Stimulated activated CD4-positive, alpha-beta T cell treated with anti-CD3 and anti-CD28 coated beads, Interleukin-15, amount 100 ng/mL, for 48 hours (primary cell): ENCODE results near the gene AFG3L2.

Experiments used
- DNase-seq, 2 donors: peaks; one replicate each; pipeline ENCODE4 v3.0.0-alpha.2; 2020; ENCODE audit warnings: low read depth in 2 of 2

The AFG3L2 gene

GRCh38 chr18:12361770-12362378, 15.2 kb downstream of the AFG3L2 start:
- no peak for DNase-seq

- no peak for DNase-seq
These were observed 17.5 kb downstream of the AFG3L2 start for GRCh38 chr18:12359515-12359927.

- no peak for DNase-seq
These were observed 24.8 kb downstream of the AFG3L2 start for GRCh38 chr18:12352188-12352587.

- DNase-seq = no peak
These were observed 29.1 kb downstream of the AFG3L2 start for GRCh38 chr18:12347895-12348294.

- no peak for DNase-seq
These were observed 30.8 kb downstream of the AFG3L2 start for GRCh38 chr18:12346240-12346565.

- DNase-seq = no peak
These were observed 31.4 kb downstream of the AFG3L2 start for GRCh38 chr18:12345491-12346239.

GRCh38 chr18:12342661-12343060, 34.4 kb downstream of the AFG3L2 start:
- DNase-seq = no peak

GRCh38 chr18:12340945-12341660, 35.9 kb downstream of the AFG3L2 start:
- no peak for DNase-seq

- no peak for DNase-seq
These were observed 38.6 kb downstream of the AFG3L2 start for GRCh38 chr18:12338382-12338781.

- no peak for DNase-seq
These were observed 40.1 kb downstream of the AFG3L2 start for GRCh38 chr18:12336887-12337286.

GRCh38 chr18:12336171-12336613, 40.8 kb downstream of the AFG3L2 start:
- no peak for DNase-seq

- DNase-seq = no peak
These were observed 41.5 kb downstream of the AFG3L2 start for GRCh38 chr18:12335503-12335902.

GRCh38 chr18:12334863-12335262, 42.2 kb downstream of the AFG3L2 start:
- no peak for DNase-seq

GRCh38 chr18:12334366-12334808, 42.6 kb downstream of the AFG3L2 start:
- no peak for DNase-seq

GRCh38 chr18:12333506-12334290, 43.3 kb downstream of the AFG3L2 start:
- DNase-seq = no peak

- no peak for DNase-seq
These were observed 46.3 kb downstream of the AFG3L2 start for GRCh38 chr18:12330766-12331165.

- no peak for DNase-seq
These were observed 47.8 kb downstream of the AFG3L2 start for GRCh38 chr18:12329125-12329698.

- DNase-seq = no peak
These were observed 48.7 kb downstream of the AFG3L2 start for GRCh38 chr18:12328179-12328823.

GRCh38 chr18:12327510-12328178, 49.4 kb downstream of the AFG3L2 start:
- DNase-seq = peak; percentile 65 to 76

GRCh38 chr18:12326711-12327460, 50.1 kb downstream of the AFG3L2 start:
- no peak for DNase-seq
